K562 (cell line): ENCODE results near the gene PCNX4.

ENCODE experiments used
- BRD4 ChIP-seq: fragments of 200-600 bp; sonication (generic); IDR thresholded peaks from 2 replicates; pipeline ENCODE4 v1.6.1; 2017; ENCODE audit warnings: inconsistent platforms
- CBFB ChIP-seq: sonication (generic); formaldehyde crosslinking; IDR thresholded peaks from 2 replicates; pipeline ENCODE4 v1.4.0; 2020; ENCODE audit warnings: mild to moderate bottlenecking, missing genetic modification reagents
- CTCF ChIP-seq, 3 experiments: IDR thresholded peaks in 2 of 3; conservative IDR thresholded peaks in 1 of 3; 2 replicates each; pipeline ENCODE4 v1.5.1; 2011 to 2012; ENCODE audit warnings: low read length in 3 of 3, mild to moderate bottlenecking in 3 of 3, control low read depth in 2 of 3, improper control_type of control experiment in 1 of 3, inconsistent platforms in 1 of 3, low read depth in 1 of 3, mixed read lengths in 1 of 3, moderate library complexity in 1 of 3; ENCODE audit not compliant: insufficient read depth in 2 of 3
- EZH2 ChIP-seq: IDR thresholded peaks from 2 replicates; pipeline ENCODE4 v1.6.1; 2012; ENCODE audit warnings: low read depth, mild to moderate bottlenecking, inconsistent platforms, low read length, borderline replicate concordance
- SPI1 ChIP-seq: IDR thresholded peaks from 2 replicates; pipeline ENCODE4 v1.6.1; 2011; ENCODE audit warnings: low read depth, low read length, control low read depth, borderline replicate concordance
- SRSF1 ChIP-seq: fragments of 200-400 bp; formaldehyde crosslinking; IDR thresholded peaks from 2 replicates; pipeline ENCODE4 v1.6.1; 2017; ENCODE audit warnings: mild to moderate bottlenecking, low read depth, low read length, moderate library complexity
- TCF7L2 ChIP-seq: fragments of 150-350 bp; IDR thresholded peaks from 2 replicates; pipeline ENCODE4 v1.6.1; 2016; ENCODE audit warnings: low read depth, mild to moderate bottlenecking, low read length, moderate library complexity
- TGIF2 ChIP-seq: sonication (generic); formaldehyde crosslinking; IDR thresholded peaks from 2 replicates; pipeline ENCODE4 v1.8.1; 2022; ENCODE audit warnings: mild to moderate bottlenecking, missing genetic modification reagents, moderate library complexity
- TRIM28 ChIP-seq: fragments of 450-650 bp; IDR thresholded peaks from 2 replicates; pipeline ENCODE4 v1.6.1; 2017
- TSHZ1 ChIP-seq: fragments of 250-450 bp; sonication (Bioruptor Pico); IDR thresholded peaks from 2 replicates; pipeline ENCODE4 v1.4.0; 2020; ENCODE audit warnings: mild to moderate bottlenecking, moderate library complexity
- USF1 ChIP-seq: sonication (generic); formaldehyde crosslinking; IDR thresholded peaks from 2 replicates; pipeline ENCODE4 v1.9.0; 2022; ENCODE audit warnings: mild to moderate bottlenecking, missing genetic modification reagents
- ZBTB26 ChIP-seq: fragments of 450-650 bp; formaldehyde crosslinking; IDR thresholded peaks from 2 replicates; pipeline ENCODE4 v1.4.0; 2022; ENCODE audit warnings: missing genetic modification characterization
- ZBTB40 ChIP-seq, 2 experiments: fragments of 450-650 bp in 1 of 2; sonication (generic) in 1 of 2; formaldehyde crosslinking in 1 of 2; IDR thresholded peaks; 2 replicates each; pipeline versions ENCODE4 v1.7.1 to v1.9.0; 2016 to 2022; ENCODE audit warnings: inconsistent platforms in 1 of 2, mild to moderate bottlenecking in 1 of 2, missing genetic modification reagents in 1 of 2
- ZC3H11A ChIP-seq: IDR thresholded peaks from 2 replicates; pipeline ENCODE4 v1.6.1; 2012; ENCODE audit warnings: low read depth, low read length, improper control_type of control experiment

- no peak for TF ChIP-seq ZBTB40 (IDR thresholded peaks at IDR 0.05)
- no peak for TF ChIP-seq ZBTB40 (CRISPR knock-in tag; IDR thresholded peaks at IDR 0.05)
- no peak for TF ChIP-seq TGIF2 (CRISPR knock-in tag)
- no peak for TF ChIP-seq EZH2
- TF ChIP-seq BRD4: no peak
- no peak for TF ChIP-seq USF1 (CRISPR knock-in tag)
- no peak for TF ChIP-seq ZBTB26 (CRISPR knock-in tag)
- no peak for TF ChIP-seq TCF7L2
- TF ChIP-seq CTCF (IDR thresholded peaks at IDR 0.05 in 2 of 3, conservative IDR thresholded peaks at IDR 0.05 in 1 of 3; ENCODE audit: insufficient read depth in 2 of 3, low read depth in 1 of 3, low read length in 3 of 3): no peak
- TF ChIP-seq TSHZ1: no peak
- TF ChIP-seq SRSF1: no peak
- TF ChIP-seq CBFB (CRISPR knock-in tag): no peak
- TF ChIP-seq TRIM28: no peak
- no peak for TF ChIP-seq SPI1
- no peak for TF ChIP-seq ZC3H11A
Measured at GRCh38 chr14:60125918-60126317, 34.2 kb downstream of the PCNX4 start.
